Caco-2 (cell line): ENCODE measurements around the gene KLRB1. TPM values are rescaled to one million over a fixed set of nuclear protein-coding genes. Genes with fewer than 3 reads are reported as not detected.
"Not testable (repeated sequence)": the region's sequence is repeated elsewhere in the genome, so short reads cannot be mapped to it uniquely, and the experiment has no call there.

ENCODE experiments used
- BruUV-seq: library from RNA; stranded (reverse); fragments of 400-500 nt; replicated peaks from 2 replicates; lab custom pipeline; 2021; lab: Mats Ljungman, UMichigan
- CTCF ChIA-PET: fragments of 300-600 bp; sonication (Branson Sonifier 250); formaldehyde crosslinking; loops from one replicate; lab custom pipeline; 2022; ENCODE audit warnings: antibody characterized with exemption; lab: Charles Lee
- POLR2A ChIA-PET: fragments of 300-600 bp; sonication (Branson Sonifier 250); formaldehyde crosslinking; loops from one replicate; lab custom pipeline; 2022; ENCODE audit warnings: antibody characterized with exemption; lab: Charles Lee
- DNase-seq, 2 experiments: peaks; one replicate each; pipeline versions ENCODE4 v3.0.0 to v3.0.0-alpha.2; 2020 to 2022
- H3K27me3 ChIP-seq: replicated peaks from 2 replicates; pipeline ENCODE4 v1.6.0; 2011; ENCODE audit warnings: low read length; ENCODE audit not compliant: control insufficient read depth, insufficient read depth
- H3K36me3 ChIP-seq: 2 replicates; pipeline ENCODE4 v1.5.1; 2011; ENCODE audit warnings: low read length; ENCODE audit not compliant: control insufficient read depth, insufficient read depth
- H3K4me1 ChIP-seq: fragments of 250-450 bp; sonication (Bioruptor Pico); 2 replicates; pipeline ENCODE4 v1.5.1; 2020; ENCODE audit warnings: mild to moderate bottlenecking
- H3K4me3 ChIP-seq: 2 replicates; pipeline ENCODE4 v1.5.1; 2011; ENCODE audit warnings: low read depth, mild to moderate bottlenecking, control low read depth, low read length
- H3K9me3 ChIP-seq: fragments of 250-450 bp; sonication (Bioruptor Pico); 2 replicates; pipeline ENCODE4 v1.5.1; 2020; ENCODE audit warnings: mild to moderate bottlenecking, moderate library complexity
- H3K27ac Mint-ChIP-seq: one replicate; pipeline ENCODE4 v1.8.0; 2022; ENCODE audit warnings: mixed read lengths; ENCODE audit not compliant: unreplicated experiment
- H3K27me3 Mint-ChIP-seq: one replicate; pipeline ENCODE4 v1.8.0; 2022; ENCODE audit warnings: mixed read lengths; ENCODE audit not compliant: insufficient read depth, unreplicated experiment
- H3K36me3 Mint-ChIP-seq: one replicate; pipeline ENCODE4 v1.8.0; 2022; ENCODE audit warnings: mild to moderate bottlenecking, mixed read lengths; ENCODE audit not compliant: insufficient read depth, unreplicated experiment
- H3K4me1 Mint-ChIP-seq: one replicate; pipeline ENCODE4 v1.8.0; 2022; ENCODE audit warnings: low read depth, mixed read lengths; ENCODE audit not compliant: unreplicated experiment
- H3K4me3 Mint-ChIP-seq: one replicate; pipeline ENCODE4 v1.8.0; 2022; ENCODE audit warnings: mild to moderate bottlenecking, moderate library complexity, mixed read lengths; ENCODE audit not compliant: unreplicated experiment
- H3K9me3 Mint-ChIP-seq: one replicate; pipeline ENCODE4 v1.8.0; 2022; ENCODE audit warnings: mixed read lengths; ENCODE audit not compliant: unreplicated experiment
- CTCF ChIP-seq, 2 experiments: fragments of 200-600 bp in 1 of 2; IDR thresholded peaks; 1 replicate in 1 of 2; 2 replicates in 1 of 2; pipeline versions ENCODE4 v1.5.1 to v1.8.0; 2011 to 2022; ENCODE audit warnings: antibody characterized with exemption in 1 of 2, control low read depth in 1 of 2, inconsistent platforms in 1 of 2, low read depth in 1 of 2, low read length in 1 of 2, mild to moderate bottlenecking in 1 of 2, moderate library complexity in 1 of 2; ENCODE audit not compliant: insufficient read depth in 1 of 2, severe bottlenecking in 1 of 2, unreplicated experiment in 1 of 2
- intact Hi-C: fragments of 100-400 bp; cut with micrococcal nuclease; formaldehyde crosslinking; loops from one replicate; pipeline ENCODE4 v1.10.0; 2022; ENCODE audit not compliant: unreplicated experiment
- total RNA-seq: library from RNA; stranded (reverse); gene quantifications from 2 replicates; pipeline ENCODE4 v1.2.3, GENCODE V29; 2022

KLRB1 gene
- total RNA-seq, 1 experiment from 2014 or later = not detected

GRCh38 chr12:9587987-9588600 is 19.6 kb downstream of the KLRB1 start:
- Histone ChIP-seq H3K36me3 (no peaks in the 10 kb centered on the region), H3K9me3 (no peaks in the 10 kb centered on the region), H3K4me3 (no peak overlapping the region), H3K27me3 (no peaks in the 10 kb centered on the region), H3K4me1 (no peaks in the 10 kb centered on the region)
- no peak for TF ChIP-seq CTCF (IDR thresholded peaks at IDR 0.05; ENCODE audit: insufficient read depth in 1 of 2, low read depth in 1 of 2, low read length in 1 of 2, severe bottlenecking in 1 of 2, unreplicated experiment in 1 of 2)
- ChIA-PET CTCF (no interaction called here), POLR2A (no interaction called here)
- H3K9me3 Mint-ChIP-seq = no peaks in the 10 kb centered on the region
- BruUV-seq = no TSS peak
- H3K4me1 Mint-ChIP-seq = no peaks in the 10 kb centered on the region
- no peaks in the 10 kb centered on the region for H3K36me3 Mint-ChIP-seq
- no peak overlapping the region for H3K4me3 Mint-ChIP-seq
- H3K27me3 Mint-ChIP-seq = no peaks in the 10 kb centered on the region
- intact Hi-C loops = no loop called here
- no peak for DNase-seq
- no peak overlapping the region for H3K27ac Mint-ChIP-seq

- H3K9me3 ChIP-seq, H3K4me3 Mint-ChIP-seq, DNase-seq, H3K4me3 ChIP-seq, H3K4me1 ChIP-seq, CTCF ChIA-PET, BruUV-seq, H3K27me3 ChIP-seq, H3K4me1 Mint-ChIP-seq, intact Hi-C loops, H3K36me3 ChIP-seq, H3K27ac Mint-ChIP-seq, H3K36me3 Mint-ChIP-seq, POLR2A ChIA-PET, H3K9me3 Mint-ChIP-seq, H3K27me3 Mint-ChIP-seq: not testable (repeated sequence)
Observed at GRCh38 chr12:9577729-9578128, 30.0 kb downstream of the KLRB1 start.

GRCh38 chr12:9567151-9567550 is 40.6 kb downstream of the KLRB1 start:
- H3K9me3 ChIP-seq, H3K27ac Mint-ChIP-seq, H3K36me3 Mint-ChIP-seq, H3K36me3 ChIP-seq, BruUV-seq, H3K4me3 ChIP-seq, H3K27me3 Mint-ChIP-seq, POLR2A ChIA-PET, CTCF ChIA-PET, H3K4me1 ChIP-seq, H3K27me3 ChIP-seq, H3K4me1 Mint-ChIP-seq, H3K9me3 Mint-ChIP-seq, intact Hi-C loops, H3K4me3 Mint-ChIP-seq, DNase-seq: not testable (repeated sequence)

- DNase-seq, H3K9me3 ChIP-seq, intact Hi-C loops, H3K36me3 ChIP-seq, CTCF ChIA-PET, H3K27me3 Mint-ChIP-seq, H3K36me3 Mint-ChIP-seq, H3K4me1 Mint-ChIP-seq, H3K27me3 ChIP-seq, POLR2A ChIA-PET, H3K4me1 ChIP-seq, H3K4me3 Mint-ChIP-seq, H3K4me3 ChIP-seq, BruUV-seq, H3K27ac Mint-ChIP-seq, H3K9me3 Mint-ChIP-seq: not testable (repeated sequence)
Observed at GRCh38 chr12:9566113-9566512, 41.6 kb downstream of the KLRB1 start.

- H3K27ac Mint-ChIP-seq, intact Hi-C loops: not testable (repeated sequence)
Observed at GRCh38 chr12:9564418-9564817, 43.3 kb downstream of the KLRB1 start.

GRCh38 chr12:9562841-9563453 is 44.8 kb downstream of the KLRB1 start:
- H3K4me1 ChIP-seq, H3K9me3 Mint-ChIP-seq, CTCF ChIA-PET: not testable (repeated sequence)

More at GRCh38 chr12:9564418-9564817, 43.3 kb downstream of the KLRB1 start:
- DNase-seq, H3K9me3 Mint-ChIP-seq, H3K4me3 Mint-ChIP-seq, H3K4me1 Mint-ChIP-seq, CTCF ChIA-PET, H3K27me3 ChIP-seq, H3K4me3 ChIP-seq, BruUV-seq, H3K27me3 Mint-ChIP-seq, POLR2A ChIA-PET, H3K4me1 ChIP-seq, H3K9me3 ChIP-seq, H3K36me3 Mint-ChIP-seq, H3K36me3 ChIP-seq: not testable (repeated sequence)

More at GRCh38 chr12:9562841-9563453, 44.8 kb downstream of the KLRB1 start:
- H3K27me3 ChIP-seq, intact Hi-C loops, H3K4me3 ChIP-seq, DNase-seq, POLR2A ChIA-PET, BruUV-seq, H3K36me3 ChIP-seq, H3K4me3 Mint-ChIP-seq, H3K4me1 Mint-ChIP-seq, H3K27me3 Mint-ChIP-seq, H3K27ac Mint-ChIP-seq, H3K36me3 Mint-ChIP-seq, H3K9me3 ChIP-seq: not testable (repeated sequence)
